ENCODE data around the gene MDGA2. TPM values are rescaled to one million over a fixed set of nuclear protein-coding genes. Genes with fewer than 3 reads are reported as not detected.

Gene MDGA2
- total RNA-seq, 1 experiment from 2014 or later: not detected

- Mint-ChIP-seq H3K36me3 (ENCODE audit: insufficient read depth, unreplicated experiment) (no peaks in the 10 kb centered on the region), H3K9me3 (ENCODE audit: unreplicated experiment) (no peaks in the 10 kb centered on the region), H3K27ac (ENCODE audit: unreplicated experiment) (no peak overlapping the region), H3K4me1 (ENCODE audit: low read depth, unreplicated experiment) (no peaks in the 10 kb centered on the region), H3K27me3 (ENCODE audit: insufficient read depth, unreplicated experiment) (no peaks in the 10 kb centered on the region), H3K4me3 (ENCODE audit: unreplicated experiment) (no peak overlapping the region)
- ChIA-PET CTCF (no interaction called here), POLR2A (no interaction called here)
- H3K9me3 ChIP-seq: no peaks in the 10 kb centered on the region
- H3K4me3 ChIP-seq (ENCODE audit: low read depth, low read length): no peak overlapping the region
- no TSS peak for BruUV-seq (replicated peaks)
- intact Hi-C loops (cut with micrococcal nuclease; ENCODE audit: unreplicated experiment): no loop called here
- H3K4me1 ChIP-seq: no peaks in the 10 kb centered on the region
- no peak for DNase-seq
- no peaks in the 10 kb centered on the region for H3K36me3 ChIP-seq (ENCODE audit: control insufficient read depth, insufficient read depth, low read length)
- no peak for TF ChIP-seq CTCF (IDR thresholded peaks at IDR 0.05; ENCODE audit: insufficient read depth in 1 of 2, low read depth in 1 of 2, low read length in 1 of 2, severe bottlenecking in 1 of 2, unreplicated experiment in 1 of 2)
- no peaks in the 10 kb centered on the region for H3K27me3 ChIP-seq (replicated peaks; ENCODE audit: control insufficient read depth, insufficient read depth, low read length)
These were observed 253.2 kb downstream of the MDGA2 start for GRCh38 chr14:47422191-47422590.

- Mint-ChIP-seq H3K4me1 (ENCODE audit: low read depth, unreplicated experiment) (no peaks in the 10 kb centered on the region), H3K27ac (ENCODE audit: unreplicated experiment) (no peak overlapping the region), H3K36me3 (ENCODE audit: insufficient read depth, unreplicated experiment) (no peaks in the 10 kb centered on the region), H3K9me3 (ENCODE audit: unreplicated experiment) (no peaks in the 10 kb centered on the region), H3K27me3 (ENCODE audit: insufficient read depth, unreplicated experiment) (peaks cover 4% of the 10 kb centered on the region), H3K4me3 (ENCODE audit: unreplicated experiment) (no peak overlapping the region)
- no peak for DNase-seq
- Histone ChIP-seq H3K36me3 (ENCODE audit: control insufficient read depth, insufficient read depth, low read length) (no peaks in the 10 kb centered on the region), H3K4me1 (no peaks in the 10 kb centered on the region), H3K27me3 (replicated peaks; ENCODE audit: control insufficient read depth, insufficient read depth, low read length) (no peaks in the 10 kb centered on the region), H3K4me3 (ENCODE audit: low read depth, low read length) (no peak overlapping the region), H3K9me3 (no peaks in the 10 kb centered on the region)
- intact Hi-C loops (cut with micrococcal nuclease; ENCODE audit: unreplicated experiment): no loop called here
- ChIA-PET CTCF (no interaction called here), POLR2A (no interaction called here)
- no TSS peak for BruUV-seq (replicated peaks)
- no peak for TF ChIP-seq CTCF (IDR thresholded peaks at IDR 0.05; ENCODE audit: insufficient read depth in 1 of 2, low read depth in 1 of 2, low read length in 1 of 2, severe bottlenecking in 1 of 2, unreplicated experiment in 1 of 2)
These were observed 263.9 kb downstream of the MDGA2 start for GRCh38 chr14:47411523-47411922.

GRCh38 chr14:47392326-47392725, 283.1 kb downstream of the MDGA2 start:
- DNase-seq: no peak
- Mint-ChIP-seq H3K36me3 (ENCODE audit: insufficient read depth, unreplicated experiment) (no peaks in the 10 kb centered on the region), H3K4me3 (ENCODE audit: unreplicated experiment) (no peak overlapping the region), H3K27me3 (ENCODE audit: insufficient read depth, unreplicated experiment) (no peaks in the 10 kb centered on the region), H3K9me3 (ENCODE audit: unreplicated experiment) (no peaks in the 10 kb centered on the region), H3K27ac (ENCODE audit: unreplicated experiment) (no peak overlapping the region), H3K4me1 (ENCODE audit: low read depth, unreplicated experiment) (no peaks in the 10 kb centered on the region)
- Histone ChIP-seq H3K9me3 (no peaks in the 10 kb centered on the region), H3K36me3 (ENCODE audit: control insufficient read depth, insufficient read depth, low read length) (no peaks in the 10 kb centered on the region), H3K27me3 (replicated peaks; ENCODE audit: control insufficient read depth, insufficient read depth, low read length) (no peaks in the 10 kb centered on the region), H3K4me1 (no peaks in the 10 kb centered on the region), H3K4me3 (ENCODE audit: low read depth, low read length) (no peak overlapping the region)
- CTCF ChIA-PET: no interaction called here
- TF ChIP-seq CTCF (IDR thresholded peaks at IDR 0.05; ENCODE audit: insufficient read depth in 1 of 2, low read depth in 1 of 2, low read length in 1 of 2, severe bottlenecking in 1 of 2, unreplicated experiment in 1 of 2): no peak
- POLR2A ChIA-PET: no interaction called here
- intact Hi-C loops (cut with micrococcal nuclease; ENCODE audit: unreplicated experiment): no loop called here
- BruUV-seq (replicated peaks): no TSS peak

All from Caco-2 (cell line).